Ishikawa (cell line): Measurements from ENCODE around the gene RBMS3.

Experiments
- CEBPB ChIP-seq: IDR thresholded peaks from 2 replicates; pipeline ENCODE4 v1.6.1; 2012
- CREB1 ChIP-seq: IDR thresholded peaks from 2 replicates; pipeline ENCODE4 v1.6.1; 2012; ENCODE audit warnings: low read depth
- EP300 ChIP-seq: IDR thresholded peaks from 2 replicates; pipeline ENCODE4 v1.6.1; 2012; ENCODE audit warnings: borderline replicate concordance
- FOXM1 ChIP-seq: IDR thresholded peaks from 2 replicates; pipeline ENCODE4 v1.6.1; 2012; ENCODE audit warnings: low read depth, borderline replicate concordance
- RAD21 ChIP-seq: IDR thresholded peaks from 2 replicates; pipeline ENCODE4 v1.6.1; 2012; ENCODE audit warnings: low read depth
- TAF1 ChIP-seq: IDR thresholded peaks from 2 replicates; pipeline ENCODE4 v1.6.1; 2012; ENCODE audit warnings: low read depth, mild to moderate bottlenecking
- TCF12 ChIP-seq: IDR thresholded peaks from 2 replicates; pipeline ENCODE4 v1.6.1; 2012; ENCODE audit warnings: low read depth
- TEAD4 ChIP-seq: IDR thresholded peaks from 2 replicates; pipeline ENCODE4 v1.6.1; 2012
- TF ChIP-seq, protein P1 (sequence below): IDR thresholded peaks from 2 replicates; pipeline ENCODE4 v1.6.1; 2012; ENCODE audit warnings: low read depth, mild to moderate bottlenecking
- TF ChIP-seq, protein P2 (sequence below): IDR thresholded peaks from 2 replicates; pipeline ENCODE4 v1.6.1; 2012
- TF ChIP-seq, protein P3 (sequence below): IDR thresholded peaks from 2 replicates; pipeline ENCODE4 v1.6.1; 2012

DNA sequence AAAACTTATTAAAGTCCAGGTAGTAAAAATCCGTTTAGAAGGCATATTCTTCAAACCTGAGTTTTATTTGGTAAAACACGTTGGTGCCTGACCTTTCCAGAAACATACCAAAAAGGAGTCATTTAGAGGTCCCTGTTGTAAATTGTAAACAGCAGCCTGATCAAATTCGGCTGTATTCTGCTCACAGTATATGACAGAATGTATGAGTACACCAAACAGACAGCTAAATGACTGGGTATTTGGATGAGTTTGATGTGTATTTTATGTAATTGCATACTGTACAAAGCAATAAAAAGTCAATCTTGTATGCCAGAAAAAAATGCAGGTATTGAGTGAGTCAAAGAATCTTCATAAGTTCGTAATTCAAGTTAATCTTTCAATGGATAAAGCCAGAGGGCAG, 330.4 kb downstream of the RBMS3 start:
- TF ChIP-seq CEBPB (no peak), RAD21 (no peak), CREB1 (no peak), TAF1 (no peak), FOXM1 (no peak), EP300 (no peak), TEAD4 (no peak), TCF12 (no peak)
- TF ChIP-seq, protein P1, sequence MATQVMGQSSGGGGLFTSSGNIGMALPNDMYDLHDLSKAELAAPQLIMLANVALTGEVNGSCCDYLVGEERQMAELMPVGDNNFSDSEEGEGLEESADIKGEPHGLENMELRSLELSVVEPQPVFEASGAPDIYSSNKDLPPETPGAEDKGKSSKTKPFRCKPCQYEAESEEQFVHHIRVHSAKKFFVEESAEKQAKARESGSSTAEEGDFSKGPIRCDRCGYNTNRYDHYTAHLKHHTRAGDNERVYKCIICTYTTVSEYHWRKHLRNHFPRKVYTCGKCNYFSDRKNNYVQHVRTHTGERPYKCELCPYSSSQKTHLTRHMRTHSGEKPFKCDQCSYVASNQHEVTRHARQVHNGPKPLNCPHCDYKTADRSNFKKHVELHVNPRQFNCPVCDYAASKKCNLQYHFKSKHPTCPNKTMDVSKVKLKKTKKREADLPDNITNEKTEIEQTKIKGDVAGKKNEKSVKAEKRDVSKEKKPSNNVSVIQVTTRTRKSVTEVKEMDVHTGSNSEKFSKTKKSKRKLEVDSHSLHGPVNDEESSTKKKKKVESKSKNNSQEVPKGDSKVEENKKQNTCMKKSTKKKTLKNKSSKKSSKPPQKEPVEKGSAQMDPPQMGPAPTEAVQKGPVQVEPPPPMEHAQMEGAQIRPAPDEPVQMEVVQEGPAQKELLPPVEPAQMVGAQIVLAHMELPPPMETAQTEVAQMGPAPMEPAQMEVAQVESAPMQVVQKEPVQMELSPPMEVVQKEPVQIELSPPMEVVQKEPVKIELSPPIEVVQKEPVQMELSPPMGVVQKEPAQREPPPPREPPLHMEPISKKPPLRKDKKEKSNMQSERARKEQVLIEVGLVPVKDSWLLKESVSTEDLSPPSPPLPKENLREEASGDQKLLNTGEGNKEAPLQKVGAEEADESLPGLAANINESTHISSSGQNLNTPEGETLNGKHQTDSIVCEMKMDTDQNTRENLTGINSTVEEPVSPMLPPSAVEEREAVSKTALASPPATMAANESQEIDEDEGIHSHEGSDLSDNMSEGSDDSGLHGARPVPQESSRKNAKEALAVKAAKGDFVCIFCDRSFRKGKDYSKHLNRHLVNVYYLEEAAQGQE = no peak
- TF ChIP-seq, protein P2, sequence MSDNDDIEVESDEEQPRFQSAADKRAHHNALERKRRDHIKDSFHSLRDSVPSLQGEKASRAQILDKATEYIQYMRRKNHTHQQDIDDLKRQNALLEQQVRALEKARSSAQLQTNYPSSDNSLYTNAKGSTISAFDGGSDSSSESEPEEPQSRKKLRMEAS = no peak
- TF ChIP-seq, protein P3, sequence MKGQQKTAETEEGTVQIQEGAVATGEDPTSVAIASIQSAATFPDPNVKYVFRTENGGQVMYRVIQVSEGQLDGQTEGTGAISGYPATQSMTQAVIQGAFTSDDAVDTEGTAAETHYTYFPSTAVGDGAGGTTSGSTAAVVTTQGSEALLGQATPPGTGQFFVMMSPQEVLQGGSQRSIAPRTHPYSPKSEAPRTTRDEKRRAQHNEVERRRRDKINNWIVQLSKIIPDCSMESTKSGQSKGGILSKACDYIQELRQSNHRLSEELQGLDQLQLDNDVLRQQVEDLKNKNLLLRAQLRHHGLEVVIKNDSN = no peak
